K562 (cell line): Measurements from ENCODE around the gene SPTBN5.

Source experiments
- TF ChIP-seq, protein P1 (sequence below): sonication (generic); formaldehyde crosslinking; IDR thresholded peaks from 2 replicates; pipeline ENCODE4 v1.8.0; 2023; ENCODE audit warnings: mild to moderate bottlenecking, missing genetic modification reagents
- TF ChIP-seq, protein P2 (sequence below): fragments of 450-650 bp; IDR thresholded peaks from 2 replicates; pipeline ENCODE4 v1.6.1; 2017; ENCODE audit warnings: mild to moderate bottlenecking, moderate library complexity

DNA sequence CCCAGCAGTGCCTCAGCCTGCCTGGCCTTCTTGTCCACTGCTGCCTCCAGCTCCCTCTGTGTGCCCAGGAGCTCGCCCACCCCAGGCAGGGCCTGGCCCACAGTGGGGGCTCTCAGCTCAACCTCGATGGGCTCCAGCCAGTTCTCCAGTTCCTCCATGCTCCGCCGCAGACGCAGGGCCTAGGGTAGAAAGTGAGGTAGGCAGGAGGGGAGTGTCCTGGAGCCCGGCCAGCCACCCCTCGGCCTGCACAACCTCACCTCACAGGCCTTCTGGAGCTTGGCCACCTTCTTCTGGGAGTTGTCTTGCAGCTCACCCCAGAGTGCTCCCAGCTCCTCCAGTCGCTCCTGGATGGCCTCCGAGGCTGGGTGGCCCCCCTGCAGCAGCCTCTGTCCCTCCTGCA, 36.5 kb downstream of the SPTBN5 start:
- TF ChIP-seq, protein P1, sequence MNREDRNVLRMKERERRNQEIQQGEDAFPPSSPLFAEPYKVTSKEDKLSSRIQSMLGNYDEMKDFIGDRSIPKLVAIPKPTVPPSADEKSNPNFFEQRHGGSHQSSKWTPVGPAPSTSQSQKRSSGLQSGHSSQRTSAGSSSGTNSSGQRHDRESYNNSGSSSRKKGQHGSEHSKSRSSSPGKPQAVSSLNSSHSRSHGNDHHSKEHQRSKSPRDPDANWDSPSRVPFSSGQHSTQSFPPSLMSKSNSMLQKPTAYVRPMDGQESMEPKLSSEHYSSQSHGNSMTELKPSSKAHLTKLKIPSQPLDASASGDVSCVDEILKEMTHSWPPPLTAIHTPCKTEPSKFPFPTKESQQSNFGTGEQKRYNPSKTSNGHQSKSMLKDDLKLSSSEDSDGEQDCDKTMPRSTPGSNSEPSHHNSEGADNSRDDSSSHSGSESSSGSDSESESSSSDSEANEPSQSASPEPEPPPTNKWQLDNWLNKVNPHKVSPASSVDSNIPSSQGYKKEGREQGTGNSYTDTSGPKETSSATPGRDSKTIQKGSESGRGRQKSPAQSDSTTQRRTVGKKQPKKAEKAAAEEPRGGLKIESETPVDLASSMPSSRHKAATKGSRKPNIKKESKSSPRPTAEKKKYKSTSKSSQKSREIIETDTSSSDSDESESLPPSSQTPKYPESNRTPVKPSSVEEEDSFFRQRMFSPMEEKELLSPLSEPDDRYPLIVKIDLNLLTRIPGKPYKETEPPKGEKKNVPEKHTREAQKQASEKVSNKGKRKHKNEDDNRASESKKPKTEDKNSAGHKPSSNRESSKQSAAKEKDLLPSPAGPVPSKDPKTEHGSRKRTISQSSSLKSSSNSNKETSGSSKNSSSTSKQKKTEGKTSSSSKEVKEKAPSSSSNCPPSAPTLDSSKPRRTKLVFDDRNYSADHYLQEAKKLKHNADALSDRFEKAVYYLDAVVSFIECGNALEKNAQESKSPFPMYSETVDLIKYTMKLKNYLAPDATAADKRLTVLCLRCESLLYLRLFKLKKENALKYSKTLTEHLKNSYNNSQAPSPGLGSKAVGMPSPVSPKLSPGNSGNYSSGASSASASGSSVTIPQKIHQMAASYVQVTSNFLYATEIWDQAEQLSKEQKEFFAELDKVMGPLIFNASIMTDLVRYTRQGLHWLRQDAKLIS (CRISPR knock-in tag): no peak
- TF ChIP-seq, protein P2, sequence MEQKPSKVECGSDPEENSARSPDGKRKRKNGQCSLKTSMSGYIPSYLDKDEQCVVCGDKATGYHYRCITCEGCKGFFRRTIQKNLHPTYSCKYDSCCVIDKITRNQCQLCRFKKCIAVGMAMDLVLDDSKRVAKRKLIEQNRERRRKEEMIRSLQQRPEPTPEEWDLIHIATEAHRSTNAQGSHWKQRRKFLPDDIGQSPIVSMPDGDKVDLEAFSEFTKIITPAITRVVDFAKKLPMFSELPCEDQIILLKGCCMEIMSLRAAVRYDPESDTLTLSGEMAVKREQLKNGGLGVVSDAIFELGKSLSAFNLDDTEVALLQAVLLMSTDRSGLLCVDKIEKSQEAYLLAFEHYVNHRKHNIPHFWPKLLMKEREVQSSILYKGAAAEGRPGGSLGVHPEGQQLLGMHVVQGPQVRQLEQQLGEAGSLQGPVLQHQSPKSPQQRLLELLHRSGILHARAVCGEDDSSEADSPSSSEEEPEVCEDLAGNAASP: no peak
